ENCODE measurements around the gene ARIH2. TPM values are rescaled to one million over a fixed set of nuclear protein-coding genes. Genes with fewer than 3 reads are reported as not detected.

ARIH2 gene
- total RNA-seq, 1 experiment from 2014 or later: 106 TPM

DNA sequence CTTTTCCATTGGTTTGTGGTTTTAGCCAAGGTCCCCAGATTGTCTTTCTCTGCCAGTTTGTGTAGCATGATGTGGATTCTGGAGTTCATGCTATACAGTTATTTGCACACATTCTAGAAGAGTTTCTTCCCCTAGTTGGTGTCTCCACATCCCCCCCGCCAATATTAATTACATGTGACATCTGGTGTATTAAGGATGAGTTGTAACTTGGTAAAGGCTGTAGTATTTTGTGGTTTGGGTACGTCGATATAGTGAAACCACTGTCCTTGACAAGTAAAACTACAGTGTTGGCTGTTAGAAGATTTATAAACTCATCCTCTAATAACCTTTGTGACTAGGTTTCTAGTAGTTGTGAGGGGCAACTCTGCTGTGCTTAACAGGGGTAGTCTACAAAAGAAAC lies 47.7 kb downstream of the ARIH2 start:
- no peaks in the 10 kb centered on the region for H3K9me3 Mint-ChIP-seq (ENCODE audit: unreplicated experiment)
- no peak overlapping the region for H3K27ac Mint-ChIP-seq (ENCODE audit: unreplicated experiment)
- H3K36me3 Mint-ChIP-seq (ENCODE audit: insufficient read depth, unreplicated experiment): peaks cover 65% of the 10 kb centered on the region
- H3K4me3 ChIP-seq (ENCODE audit: low read depth, low read length): no peak overlapping the region
- POLR2A ChIA-PET: no interaction called here
- TF ChIP-seq, protein P1, sequence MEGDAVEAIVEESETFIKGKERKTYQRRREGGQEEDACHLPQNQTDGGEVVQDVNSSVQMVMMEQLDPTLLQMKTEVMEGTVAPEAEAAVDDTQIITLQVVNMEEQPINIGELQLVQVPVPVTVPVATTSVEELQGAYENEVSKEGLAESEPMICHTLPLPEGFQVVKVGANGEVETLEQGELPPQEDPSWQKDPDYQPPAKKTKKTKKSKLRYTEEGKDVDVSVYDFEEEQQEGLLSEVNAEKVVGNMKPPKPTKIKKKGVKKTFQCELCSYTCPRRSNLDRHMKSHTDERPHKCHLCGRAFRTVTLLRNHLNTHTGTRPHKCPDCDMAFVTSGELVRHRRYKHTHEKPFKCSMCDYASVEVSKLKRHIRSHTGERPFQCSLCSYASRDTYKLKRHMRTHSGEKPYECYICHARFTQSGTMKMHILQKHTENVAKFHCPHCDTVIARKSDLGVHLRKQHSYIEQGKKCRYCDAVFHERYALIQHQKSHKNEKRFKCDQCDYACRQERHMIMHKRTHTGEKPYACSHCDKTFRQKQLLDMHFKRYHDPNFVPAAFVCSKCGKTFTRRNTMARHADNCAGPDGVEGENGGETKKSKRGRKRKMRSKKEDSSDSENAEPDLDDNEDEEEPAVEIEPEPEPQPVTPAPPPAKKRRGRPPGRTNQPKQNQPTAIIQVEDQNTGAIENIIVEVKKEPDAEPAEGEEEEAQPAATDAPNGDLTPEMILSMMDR (IDR thresholded peaks at IDR 0.05; ENCODE audit: insufficient read depth in 1 of 2, low read depth in 1 of 2, low read length in 1 of 2, severe bottlenecking in 1 of 2, unreplicated experiment in 1 of 2): no peak
- CTCF ChIA-PET: no interaction called here
- H3K27me3 Mint-ChIP-seq (ENCODE audit: insufficient read depth, unreplicated experiment): no peaks in the 10 kb centered on the region
- no peaks in the 10 kb centered on the region for H3K4me1 Mint-ChIP-seq (ENCODE audit: low read depth, unreplicated experiment)
- no TSS peak for BruUV-seq (replicated peaks)
- intact Hi-C loops (cut with micrococcal nuclease; ENCODE audit: unreplicated experiment): no loop called here
- no peak overlapping the region for H3K4me3 Mint-ChIP-seq (ENCODE audit: unreplicated experiment)
- DNase-seq: no peak
- no peaks in the 10 kb centered on the region for H3K27me3 ChIP-seq (replicated peaks; ENCODE audit: control insufficient read depth, insufficient read depth, low read length)
- H3K36me3 ChIP-seq (ENCODE audit: control insufficient read depth, insufficient read depth, low read length): no peaks in the 10 kb centered on the region
- H3K4me1 ChIP-seq: no peaks in the 10 kb centered on the region
- no peaks in the 10 kb centered on the region for H3K9me3 ChIP-seq

DNA sequence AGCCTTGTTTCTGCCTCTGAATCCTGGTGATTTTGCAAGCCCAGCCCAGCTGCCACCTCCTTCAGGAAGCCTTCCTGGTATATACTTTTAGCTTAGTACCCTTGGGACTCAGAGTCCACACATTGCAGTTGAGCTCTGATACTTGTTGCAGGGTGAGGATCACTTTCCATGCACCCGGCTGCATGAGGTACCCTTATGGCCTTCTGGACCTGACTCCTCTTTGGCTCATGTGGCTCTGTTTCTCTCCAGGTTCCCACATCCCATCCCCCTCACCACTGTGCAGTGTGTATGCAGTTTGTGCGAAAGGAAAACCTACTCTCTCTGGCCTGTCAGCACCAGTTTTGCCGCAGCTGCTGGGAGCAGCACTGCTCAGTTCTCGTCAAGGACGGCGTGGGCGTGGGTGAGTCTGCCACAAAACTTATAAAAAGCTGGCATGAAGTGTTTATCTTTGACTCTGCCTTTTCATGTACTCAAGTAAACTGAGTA lies 48.3 kb downstream of the ARIH2 start:
- CTCF ChIA-PET: no interaction called here

DNA sequence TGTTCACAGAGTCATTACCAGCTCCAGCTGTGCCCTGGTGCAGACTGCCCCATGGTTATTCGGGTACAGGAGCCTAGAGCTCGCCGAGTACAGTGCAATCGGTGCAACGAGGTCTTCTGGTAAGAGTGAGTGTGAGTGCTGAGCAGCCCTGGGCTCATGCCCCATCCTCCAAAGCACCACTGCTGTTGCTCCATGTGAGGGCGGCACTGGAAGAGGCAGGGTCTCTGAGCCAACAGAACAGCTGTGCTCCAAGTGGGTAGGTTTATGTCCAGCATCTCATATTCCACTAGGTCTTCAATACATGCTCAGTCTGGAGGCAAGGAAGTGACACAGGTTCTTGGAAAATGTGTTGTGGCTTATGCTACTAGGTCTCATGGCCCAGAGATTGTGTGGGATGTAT lies 51.9 kb downstream of the ARIH2 start:
- no peak overlapping the region for H3K4me3 Mint-ChIP-seq (ENCODE audit: unreplicated experiment)
- TF ChIP-seq, protein P1 (IDR thresholded peaks at IDR 0.05; ENCODE audit: insufficient read depth in 1 of 2, low read depth in 1 of 2, low read length in 1 of 2, severe bottlenecking in 1 of 2, unreplicated experiment in 1 of 2): no peak
- Histone ChIP-seq H3K4me3 (ENCODE audit: low read depth, low read length) (no peak overlapping the region), H3K27me3 (replicated peaks; ENCODE audit: control insufficient read depth, insufficient read depth, low read length) (no peaks in the 10 kb centered on the region), H3K4me1 (no peaks in the 10 kb centered on the region), H3K36me3 (ENCODE audit: control insufficient read depth, insufficient read depth, low read length) (no peaks in the 10 kb centered on the region; the same call in 1 of the 2 replicates), H3K9me3 (no peaks in the 10 kb centered on the region)
- H3K36me3 Mint-ChIP-seq (ENCODE audit: insufficient read depth, unreplicated experiment): peaks cover 75% of the 10 kb centered on the region
- no peaks in the 10 kb centered on the region for H3K27me3 Mint-ChIP-seq (ENCODE audit: insufficient read depth, unreplicated experiment)
- CTCF ChIA-PET: no interaction called here
- BruUV-seq (replicated peaks): no TSS peak
- no peaks in the 10 kb centered on the region for H3K4me1 Mint-ChIP-seq (ENCODE audit: low read depth, unreplicated experiment)
- intact Hi-C loops (cut with micrococcal nuclease; ENCODE audit: unreplicated experiment): no loop called here
- H3K9me3 Mint-ChIP-seq (ENCODE audit: unreplicated experiment): no peaks in the 10 kb centered on the region
- DNase-seq: no peak
- POLR2A ChIA-PET: no interaction called here
- no peak overlapping the region for H3K27ac Mint-ChIP-seq (ENCODE audit: unreplicated experiment)

More for the DNA sequence above, 48.3 kb downstream of the ARIH2 start:
- Histone ChIP-seq H3K27me3 (replicated peaks; ENCODE audit: control insufficient read depth, insufficient read depth, low read length) (no peaks in the 10 kb centered on the region), H3K9me3 (no peaks in the 10 kb centered on the region), H3K4me3 (ENCODE audit: low read depth, low read length) (no peak overlapping the region), H3K4me1 (no peaks in the 10 kb centered on the region), H3K36me3 (ENCODE audit: control insufficient read depth, insufficient read depth, low read length) (no peaks in the 10 kb centered on the region)
- Mint-ChIP-seq H3K4me3 (ENCODE audit: unreplicated experiment) (no peak overlapping the region), H3K36me3 (ENCODE audit: insufficient read depth, unreplicated experiment) (peaks cover 68% of the 10 kb centered on the region), H3K9me3 (ENCODE audit: unreplicated experiment) (no peaks in the 10 kb centered on the region), H3K27ac (ENCODE audit: unreplicated experiment) (no peak overlapping the region), H3K4me1 (ENCODE audit: low read depth, unreplicated experiment) (no peaks in the 10 kb centered on the region), H3K27me3 (ENCODE audit: insufficient read depth, unreplicated experiment) (no peaks in the 10 kb centered on the region)
- intact Hi-C loops (cut with micrococcal nuclease; ENCODE audit: unreplicated experiment): no loop called here
- TF ChIP-seq, protein P1 (IDR thresholded peaks at IDR 0.05; ENCODE audit: insufficient read depth in 1 of 2, low read depth in 1 of 2, low read length in 1 of 2, severe bottlenecking in 1 of 2, unreplicated experiment in 1 of 2): no peak
- POLR2A ChIA-PET: no interaction called here
- no TSS peak for BruUV-seq (replicated peaks)
- DNase-seq: no peak

All from Caco-2 (cell line).